Stomach (tissue), 9 donors: ENCODE measurements around the gene PLCB1. TPM values are rescaled to one million over a fixed set of nuclear protein-coding genes. Genes with fewer than 3 reads are reported as not detected.

Source experiments
- DNase-seq, 2 donors: peaks; one replicate each; pipeline versions ENCODE4 v3.0.0 to v3.0.0-alpha.2; 2013 to 2019
- H3K27ac ChIP-seq, 5 donors: fragments of 200-600 bp in 4 of 5; sonication (generic) in 4 of 5; one replicate each; pipeline ENCODE4 v1.5.1; 2013 to 2019; ENCODE audit warnings: mild to moderate bottlenecking in 1 of 5, moderate library complexity in 1 of 5
- H3K27me3 ChIP-seq, 3 donors: fragments of 200-600 bp; sonication (generic); one replicate each; pipeline ENCODE4 v1.5.1; 2017 to 2019; ENCODE audit warnings: mixed run types in 1 of 3
- H3K36me3 ChIP-seq, 4 donors: fragments of 200-600 bp; sonication (generic); 1 replicate in 3 of 4; 2 replicates in 1 of 4; pipeline ENCODE4 v1.5.1; 2016 to 2019
- H3K4me1 ChIP-seq, 4 donors: fragments of 200-600 bp; sonication (generic); one replicate each; pipeline ENCODE4 v1.5.1; 2016 to 2019
- H3K4me3 ChIP-seq, 4 donors: fragments of 200-600 bp; sonication (generic) in 3 of 4; one replicate each; pipeline ENCODE4 v1.5.1; 2016 to 2019; ENCODE audit warnings: mild to moderate bottlenecking in 1 of 4
- H3K9me3 ChIP-seq, 4 donors: fragments of 200-600 bp; sonication (generic); one replicate each; pipeline ENCODE4 v1.5.1; 2016 to 2019
- CTCF ChIP-seq, 7 experiments: fragments of 450-650 bp in 4 of 7; fragments of 200-600 bp in 3 of 7; sonication (generic) in 3 of 7; IDR thresholded peaks; one replicate each; pipeline ENCODE4 v1.5.1; 2016 to 2019; ENCODE audit warnings: antibody characterized with exemption in 7 of 7, control low read depth in 2 of 7, mild to moderate bottlenecking in 1 of 7
- EP300 ChIP-seq: sonication (generic); formaldehyde crosslinking; IDR thresholded peaks from one replicate; pipeline ENCODE4 v1.6.1; 2017; ENCODE audit warnings: antibody characterized with exemption
- POLR2A ChIP-seq, 4 donors: fragments of 450-650 bp; IDR thresholded peaks; one replicate each; pipeline ENCODE4 v1.6.1; 2016; ENCODE audit warnings: antibody characterized with exemption in 4 of 4, control low read depth in 2 of 4, mild to moderate bottlenecking in 1 of 4, moderate library complexity in 1 of 4
- POLR2AphosphoS5 ChIP-seq, 3 donors: sonication (generic); formaldehyde crosslinking; IDR thresholded peaks; one replicate each; pipeline ENCODE4 v1.6.1; 2016; ENCODE audit warnings: antibody characterized with exemption in 3 of 3
- WGBS, 5 donors: extraction: QIAGEN DNeasy Blood & Tissue Kit in 3 of 5; methylation state at CpG; one replicate each; pipeline versions ENCODE4 v1.1.5 to v1.1.7; 2013 to 2018; 5-methylcytosine and 5-hydroxymethylcytosine counted together
- intact Hi-C: fragments of 100-400 bp; cut with DNase I; formaldehyde crosslinking; loops from one replicate; pipeline ENCODE4 v1.15.1; 2023; ENCODE audit warnings: low total_unique reads
- polyA plus RNA-seq, 3 donors: library from polyadenylated mRNA; stranded (reverse); fragments of 200-250 nt; gene quantifications; one replicate each; pipeline ENCODE4 v1.2.3, GENCODE V29; 2013
- total RNA-seq, 5 donors: library from RNA; depleted of rRNA; stranded (reverse); fragments of >200 nt; gene quantifications; one replicate each; pipeline versions ENCODE4 v1.1.0 to v1.2.3, GENCODE V29; 2014 to 2016
- donor health status: healthy with polysubstance abuse.
- donor health status: Bipolar disorder and iron deficiency.
- donor health status: healthy.

PLCB1 gene
- total and polyA plus RNA-seq, 8 donors = 4.1 to 66.5 (median 11.7) TPM

- no peak for DNase-seq
- H3K27me3 ChIP-seq = no peaks in the 10 kb centered on the region
- TF ChIP-seq CTCF (IDR thresholded peaks at IDR 0.05) (no peak), POLR2AphosphoS5 (IDR thresholded peaks at IDR 0.05) (no peak), EP300 (no peak), POLR2A (IDR thresholded peaks at IDR 0.05) (no peak)
- no peaks in the 10 kb centered on the region for H3K9me3 ChIP-seq
- H3K4me1 ChIP-seq = no peaks in the 10 kb centered on the region
- H3K36me3 ChIP-seq = no peaks in the 10 kb centered on the region
- intact Hi-C loops = no loop called here
- H3K27ac ChIP-seq = no peak overlapping the region
- 48 to 62% (median 55%) methylated on average over 1 of the region's 1 CpG for WGBS, 5 donors
- H3K4me3 ChIP-seq = no peak overlapping the region
Measured at GRCh38 chr20:8262721-8263120, 130.7 kb downstream of the PLCB1 start.

GRCh38 chr20:8265588-8265987, 133.5 kb downstream of the PLCB1 start:
- Histone ChIP-seq H3K27me3 (no peaks in the 10 kb centered on the region), H3K36me3 (no peaks in the 10 kb centered on the region), H3K9me3 (no peaks in the 10 kb centered on the region), H3K4me3 (no peak overlapping the region), H3K27ac (no peak overlapping the region), H3K4me1 (no peaks in the 10 kb centered on the region)
- no peak for DNase-seq
- intact Hi-C loops = no loop called here
- TF ChIP-seq POLR2A (IDR thresholded peaks at IDR 0.05) = no peak
- TF ChIP-seq POLR2AphosphoS5 (IDR thresholded peaks at IDR 0.05) = no peak

- WGBS, 5 donors = 82 to 97% (median 91%) methylated on average over 5 to 6 of the region's 6 CpGs
- TF ChIP-seq EP300 (no peak), POLR2A (IDR thresholded peaks at IDR 0.05) (no peak), POLR2AphosphoS5 (IDR thresholded peaks at IDR 0.05) (no peak), CTCF (IDR thresholded peaks at IDR 0.05) (no peak)
- intact Hi-C loops = no loop called here
Measured at GRCh38 chr20:8267009-8267408, 134.9 kb downstream of the PLCB1 start.

GRCh38 chr20:8271727-8272126, 139.7 kb downstream of the PLCB1 start:
- no peak for TF ChIP-seq POLR2A (IDR thresholded peaks at IDR 0.05)
- TF ChIP-seq EP300 = no peak
- TF ChIP-seq POLR2AphosphoS5 (IDR thresholded peaks at IDR 0.05) = no peak
- TF ChIP-seq CTCF (IDR thresholded peaks at IDR 0.05) = no peak
- no peak for DNase-seq
- intact Hi-C loops = no loop called here
- no peaks in the 10 kb centered on the region for H3K36me3 ChIP-seq
- H3K4me1 ChIP-seq = no peaks in the 10 kb centered on the region
- no peak overlapping the region for H3K4me3 ChIP-seq
- no peaks in the 10 kb centered on the region for H3K9me3 ChIP-seq
- H3K27me3 ChIP-seq = no peaks in the 10 kb centered on the region
- WGBS, 5 donors = 58 to 74% (median 69%) methylated on average over 2 of the region's 2 CpGs
- no peak overlapping the region for H3K27ac ChIP-seq

More at GRCh38 chr20:8267009-8267408, 134.9 kb downstream of the PLCB1 start:
- no peaks in the 10 kb centered on the region for H3K9me3 ChIP-seq
- no peaks in the 10 kb centered on the region for H3K27me3 ChIP-seq
- no peaks in the 10 kb centered on the region for H3K4me1 ChIP-seq
- H3K36me3 ChIP-seq = no peaks in the 10 kb centered on the region
- no peak for DNase-seq
- H3K27ac ChIP-seq = no peak overlapping the region
- no peak overlapping the region for H3K4me3 ChIP-seq

- intact Hi-C loops = no loop called here
- WGBS, 5 donors = 61 to 94% (median 80%) methylated on average over 1 of the region's 1 CpG
- H3K27ac ChIP-seq = no peak overlapping the region
Measured at GRCh38 chr20:8272766-8273165, 140.7 kb downstream of the PLCB1 start.

More at GRCh38 chr20:8272766-8273165, 140.7 kb downstream of the PLCB1 start:
- TF ChIP-seq POLR2A (IDR thresholded peaks at IDR 0.05) = no peak
- no peak for TF ChIP-seq CTCF (IDR thresholded peaks at IDR 0.05)
- TF ChIP-seq EP300 = no peak
- no peak for TF ChIP-seq POLR2AphosphoS5 (IDR thresholded peaks at IDR 0.05)
- no peak for DNase-seq
- H3K36me3 ChIP-seq = no peaks in the 10 kb centered on the region
- H3K4me1 ChIP-seq = no peaks in the 10 kb centered on the region
- no peak overlapping the region for H3K4me3 ChIP-seq
- H3K9me3 ChIP-seq = no peaks in the 10 kb centered on the region
- H3K27me3 ChIP-seq = no peaks in the 10 kb centered on the region
